T1000 (cell line): ENCODE data around the gene SLC36A4.
"Not testable (repeated sequence)": the region's sequence is repeated elsewhere in the genome, so short reads cannot be mapped to it uniquely, and the experiment has no call there.

ENCODE experiments used
- DNase-seq: peaks from one replicate; lab custom pipeline; 2025; ENCODE audit warnings: mixed read lengths; lab: John Stamatoyannopoulos, UW

Gene SLC36A4

GRCh38 chr11:93197380-93198214 lies at the start of gene SLC36A4:
Gene SLC36A4 (minus strand): TSS chr11:93197991. CDS start chr11:93197832, 159 bp downstream.
- DNase-seq, result peak; percentile 59

- not testable (repeated sequence) for DNase-seq
These were observed 49.0 kb upstream of the SLC36A4 start for GRCh38 chr11:93246790-93247189.

GRCh38 chr11:93244018-93244417 lies 46.2 kb upstream of the SLC36A4 start:
- no peak for DNase-seq

GRCh38 chr11:93239966-93240365 lies 42.2 kb upstream of the SLC36A4 start:
- DNase-seq, result no peak

GRCh38 chr11:93238956-93239355 lies 41.2 kb upstream of the SLC36A4 start:
- no peak for DNase-seq

GRCh38 chr11:93236741-93237675 lies 39.2 kb upstream of the SLC36A4 start:
- no peak for DNase-seq

GRCh38 chr11:93234602-93235207 lies 36.9 kb upstream of the SLC36A4 start:
- DNase-seq, result peak; percentile 23

GRCh38 chr11:93229876-93230275 lies 32.1 kb upstream of the SLC36A4 start:
- no peak for DNase-seq

GRCh38 chr11:93225662-93226061 lies 27.9 kb upstream of the SLC36A4 start:
- DNase-seq, result no peak

GRCh38 chr11:93221539-93221938 lies 23.7 kb upstream of the SLC36A4 start:
- no peak for DNase-seq

- DNase-seq, result no peak
These were observed 22.3 kb upstream of the SLC36A4 start for GRCh38 chr11:93220078-93220477.

GRCh38 chr11:93219440-93219839 lies 21.6 kb upstream of the SLC36A4 start:
- DNase-seq, result no peak

GRCh38 chr11:93216511-93217101 lies 18.8 kb upstream of the SLC36A4 start:
- no peak for DNase-seq

GRCh38 chr11:93213622-93214021 lies 15.8 kb upstream of the SLC36A4 start:
- no peak for DNase-seq

GRCh38 chr11:93212094-93212493 lies 14.3 kb upstream of the SLC36A4 start:
- no peak for DNase-seq

- DNase-seq, result no peak
These were observed 11.7 kb upstream of the SLC36A4 start for GRCh38 chr11:93209466-93209865.

- DNase-seq, result no peak
These were observed 11.0 kb upstream of the SLC36A4 start for GRCh38 chr11:93208663-93209270.

GRCh38 chr11:93199616-93200015 lies 1.8 kb upstream of the SLC36A4 start:
- no peak for DNase-seq

GRCh38 chr11:93198215-93198845 lies 539 bp upstream of the SLC36A4 start:
- no peak for DNase-seq

GRCh38 chr11:93196816-93197379 lies 893 bp downstream of the SLC36A4 start:
- DNase-seq, result no peak
